Progenitor cell of endocrine pancreas (in vitro differentiated cells): Measurements from ENCODE around the gene SURF6. TPM values are rescaled to one million over a fixed set of nuclear protein-coding genes. Genes with fewer than 3 reads are reported as not detected.
A peak's percentile ranks its signal among the peaks of the same experiment; 100 is the strongest.

Experiments
- DNase-seq: peaks from one replicate; pipeline ENCODE4 v3.0.0; 2021; ENCODE audit warnings: low spot score; ENCODE audit not compliant: unreplicated experiment
- H3K27ac Mint-ChIP-seq: 2 replicates; pipeline ENCODE4 v1.8.0; 2021; ENCODE audit warnings: mild to moderate bottlenecking, moderate library complexity, mixed read lengths
- H3K27me3 Mint-ChIP-seq: 2 replicates; pipeline ENCODE4 v1.8.0; 2021; ENCODE audit warnings: mixed read lengths
- H3K36me3 Mint-ChIP-seq: 2 replicates; pipeline ENCODE4 v1.8.0; 2022; ENCODE audit warnings: mixed read lengths; ENCODE audit not compliant: insufficient read depth
- H3K4me1 Mint-ChIP-seq: 2 replicates; pipeline ENCODE4 v1.8.0; 2021; ENCODE audit warnings: low read depth, mixed read lengths
- H3K4me3 Mint-ChIP-seq: 2 replicates; pipeline ENCODE4 v1.8.0; 2021; ENCODE audit warnings: low read depth, mild to moderate bottlenecking, moderate library complexity, mixed read lengths
- H3K9me3 Mint-ChIP-seq: 2 replicates; pipeline ENCODE4 v1.8.0; 2021; ENCODE audit warnings: low read depth, mixed read lengths
- total RNA-seq: library from RNA; stranded (reverse); gene quantifications from 2 replicates; pipeline ENCODE4 v1.2.1, GENCODE V29; 2021
- TF ChIP-seq, protein P1 (sequence below): fragments of 200-600 bp; sonication (generic); IDR thresholded peaks from one replicate; pipeline ENCODE4 v1.5.0; 2021; ENCODE audit warnings: antibody characterized with exemption, mild to moderate bottlenecking; ENCODE audit not compliant: unreplicated experiment

Gene SURF6
- total RNA-seq, 1 donor from 2014 or later: 23.1 TPM

- TF ChIP-seq, protein P1, sequence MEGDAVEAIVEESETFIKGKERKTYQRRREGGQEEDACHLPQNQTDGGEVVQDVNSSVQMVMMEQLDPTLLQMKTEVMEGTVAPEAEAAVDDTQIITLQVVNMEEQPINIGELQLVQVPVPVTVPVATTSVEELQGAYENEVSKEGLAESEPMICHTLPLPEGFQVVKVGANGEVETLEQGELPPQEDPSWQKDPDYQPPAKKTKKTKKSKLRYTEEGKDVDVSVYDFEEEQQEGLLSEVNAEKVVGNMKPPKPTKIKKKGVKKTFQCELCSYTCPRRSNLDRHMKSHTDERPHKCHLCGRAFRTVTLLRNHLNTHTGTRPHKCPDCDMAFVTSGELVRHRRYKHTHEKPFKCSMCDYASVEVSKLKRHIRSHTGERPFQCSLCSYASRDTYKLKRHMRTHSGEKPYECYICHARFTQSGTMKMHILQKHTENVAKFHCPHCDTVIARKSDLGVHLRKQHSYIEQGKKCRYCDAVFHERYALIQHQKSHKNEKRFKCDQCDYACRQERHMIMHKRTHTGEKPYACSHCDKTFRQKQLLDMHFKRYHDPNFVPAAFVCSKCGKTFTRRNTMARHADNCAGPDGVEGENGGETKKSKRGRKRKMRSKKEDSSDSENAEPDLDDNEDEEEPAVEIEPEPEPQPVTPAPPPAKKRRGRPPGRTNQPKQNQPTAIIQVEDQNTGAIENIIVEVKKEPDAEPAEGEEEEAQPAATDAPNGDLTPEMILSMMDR: no peak
- Mint-ChIP-seq H3K9me3 (no peaks in the 10 kb centered on the region), H3K27ac (peak overlapping the region; percentile 100), H3K4me3 (peak overlapping the region; percentile 100), H3K4me1 (peaks cover 24% of the 10 kb centered on the region), H3K36me3 (peaks cover 27% of the 10 kb centered on the region), H3K27me3 (no peaks in the 10 kb centered on the region)
- DNase-seq: no peak
These were observed 13.0 kb upstream of the SURF6 start for GRCh38 chr9:133348718-133349573.

GRCh38 chr9:133347985-133348717 lies 12.2 kb upstream of the SURF6 start, which contains the start of the genes MED22 and RPL7A:
Gene MED22, minus strand, starts transcription at chr9:133348131. Its CDS starts 1,469 bp downstream, at chr9:133346662.
Gene RPL7A, plus strand, starts transcription at chr9:133348218. Its CDS starts 26 bp downstream, at chr9:133348244.
- TF ChIP-seq, protein P1: peak; percentile 25
- peaks cover 24% of the 10 kb centered on the region for H3K4me1 Mint-ChIP-seq
- peak within 1 kb of the TSS; percentile 100 for H3K27ac Mint-ChIP-seq
- DNase-seq: peak; percentile 76
- H3K36me3 Mint-ChIP-seq: peaks cover 27% of the 10 kb centered on the region
- H3K27me3 Mint-ChIP-seq: no peaks in the 10 kb centered on the region
- peak within 1 kb of the TSS; percentile 100 for H3K4me3 Mint-ChIP-seq
- H3K9me3 Mint-ChIP-seq: no peaks in the 10 kb centered on the region

DNA sequence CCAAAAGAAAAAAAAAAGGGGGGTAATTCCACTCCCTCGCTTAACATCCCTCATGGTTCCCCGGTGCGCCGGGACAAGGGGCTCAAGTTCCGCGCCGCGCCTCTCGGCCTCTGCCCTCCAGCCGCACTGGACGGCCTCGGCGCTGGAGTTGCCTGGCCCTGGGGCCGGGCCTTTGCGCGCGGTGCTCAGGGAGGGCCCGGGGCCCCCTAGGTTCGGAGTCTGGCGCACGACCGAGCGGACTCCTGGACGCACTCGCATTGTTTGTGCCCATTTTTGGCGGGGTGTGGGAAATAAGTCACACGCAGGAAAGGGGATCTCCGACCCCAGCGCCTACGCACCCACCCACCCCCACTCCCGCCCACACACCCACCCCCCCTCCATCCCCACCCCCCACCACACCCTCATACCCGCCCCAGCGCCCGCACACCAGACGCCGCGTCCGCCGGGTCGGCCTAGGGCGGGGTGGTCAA lies 11.6 kb upstream of the SURF6 start:
- Mint-ChIP-seq H3K9me3 (no peaks in the 10 kb centered on the region), H3K27me3 (no peaks in the 10 kb centered on the region), H3K36me3 (peaks cover 25% of the 10 kb centered on the region), H3K27ac (peak overlapping the region; percentile 100), H3K4me3 (peak overlapping the region; percentile 100), H3K4me1 (peaks cover 24% of the 10 kb centered on the region)
- TF ChIP-seq, protein P1: no peak
- no peak for DNase-seq

DNA sequence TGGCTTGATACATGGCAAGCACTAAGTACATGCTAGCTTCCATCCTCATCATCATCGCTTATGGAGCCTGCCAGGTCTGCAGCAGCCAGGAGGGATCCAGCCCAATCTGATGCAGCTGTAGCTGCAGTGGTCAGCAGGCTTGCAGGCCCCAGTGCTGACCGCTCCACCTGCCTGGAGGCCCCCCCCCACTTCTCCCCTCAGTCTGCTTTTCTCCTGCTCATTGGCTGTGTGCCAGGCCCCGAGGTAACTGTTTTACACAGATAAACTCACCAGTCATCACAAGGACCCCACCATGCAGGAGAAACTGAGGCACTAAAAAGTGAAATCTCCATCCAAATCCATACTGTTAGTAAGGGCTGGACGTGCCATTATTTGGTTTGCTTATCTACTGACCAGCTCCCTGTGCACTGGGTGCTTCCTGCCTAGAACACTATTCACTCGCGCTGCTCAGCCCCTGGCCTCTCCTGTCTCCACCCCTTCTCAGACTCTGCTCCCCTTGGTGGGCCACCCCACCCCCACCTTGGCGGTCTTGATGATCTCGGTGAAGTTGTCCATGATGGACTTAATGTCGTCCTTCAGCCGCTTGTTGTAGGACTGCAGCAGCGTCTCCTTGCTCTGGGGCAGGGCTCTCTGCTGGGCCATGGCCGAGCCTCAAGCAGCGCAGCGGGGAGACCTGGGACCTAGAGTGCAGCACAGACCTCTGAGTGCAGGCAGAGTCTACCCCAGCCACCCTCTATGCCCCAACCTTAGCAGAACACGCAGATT lies 10.2 kb upstream of the SURF6 start:
- TF ChIP-seq, protein P1: no peak
- Mint-ChIP-seq H3K4me1 (peaks cover 24% of the 10 kb centered on the region), H3K27me3 (no peaks in the 10 kb centered on the region), H3K9me3 (no peaks in the 10 kb centered on the region), H3K27ac (no peak overlapping the region), H3K36me3 (peaks cover 24% of the 10 kb centered on the region), H3K4me3 (peak overlapping the region; percentile 100)
- no peak for DNase-seq

GRCh38 chr9:133345596-133345995 lies 9.6 kb upstream of the SURF6 start:
- H3K27ac Mint-ChIP-seq: no peak overlapping the region
- H3K4me3 Mint-ChIP-seq: no peak overlapping the region
- TF ChIP-seq, protein P1: no peak
- DNase-seq: no peak
- peaks cover 24% of the 10 kb centered on the region for H3K4me1 Mint-ChIP-seq
- H3K27me3 Mint-ChIP-seq: no peaks in the 10 kb centered on the region
- H3K36me3 Mint-ChIP-seq: peaks cover 23% of the 10 kb centered on the region
- no peaks in the 10 kb centered on the region for H3K9me3 Mint-ChIP-seq
